ENCODE results near the gene ETV6.
A peak's percentile ranks its signal among the peaks of the same experiment; 100 is the strongest.
"Not testable (repeated sequence)": the region's sequence is repeated elsewhere in the genome, so short reads cannot be mapped to it uniquely, and the experiment has no call there.

Gene ETV6

GRCh38 chr12:11897923-11898322 is 248.4 kb downstream of the ETV6 start:
- no peak for DNase-seq

- no peak for DNase-seq
Observed at GRCh38 chr12:11901701-11902524, 252.4 kb downstream of the ETV6 start.

DNA sequence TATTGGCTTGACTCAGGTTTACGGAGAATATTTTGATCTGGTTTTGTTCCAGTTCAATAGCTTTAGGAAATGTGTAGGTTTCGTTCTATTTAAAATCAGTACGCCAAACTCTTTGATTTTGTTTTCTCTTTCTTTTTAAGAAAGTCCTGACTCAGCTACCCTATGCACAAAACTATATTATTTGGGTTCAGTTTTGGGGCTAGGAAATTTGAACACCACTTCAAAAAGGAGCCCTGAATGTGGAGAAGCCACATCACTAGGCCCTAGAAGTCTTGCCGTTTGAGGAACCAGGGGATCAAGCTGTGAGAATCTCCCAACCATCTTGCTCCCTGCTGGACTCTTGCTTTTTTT is 253.0 kb downstream of the ETV6 start:
- DNase-seq, result no peak

GRCh38 chr12:11904124-11904523 is 254.7 kb downstream of the ETV6 start:
- no peak for DNase-seq

DNA sequence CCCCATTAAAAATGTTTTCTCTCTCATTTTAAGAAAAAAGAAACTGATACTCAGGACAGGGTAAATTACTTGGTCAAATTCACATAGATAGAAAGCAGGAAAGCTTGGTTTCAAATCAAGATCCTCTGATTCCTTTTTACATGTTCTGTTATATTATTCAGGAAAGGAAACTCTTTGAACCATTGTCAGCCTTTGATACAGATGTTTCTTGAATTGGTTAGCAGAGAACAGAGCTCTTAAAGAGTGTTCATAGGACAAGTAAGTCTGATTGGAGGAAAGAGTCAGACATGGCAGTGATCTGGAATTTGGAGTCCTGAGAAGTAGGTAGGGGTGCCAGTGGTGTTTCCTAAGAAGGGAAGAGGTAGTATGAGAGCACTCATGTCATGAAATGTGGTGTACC is 256.1 kb downstream of the ETV6 start:
- DNase-seq, result no peak

DNA sequence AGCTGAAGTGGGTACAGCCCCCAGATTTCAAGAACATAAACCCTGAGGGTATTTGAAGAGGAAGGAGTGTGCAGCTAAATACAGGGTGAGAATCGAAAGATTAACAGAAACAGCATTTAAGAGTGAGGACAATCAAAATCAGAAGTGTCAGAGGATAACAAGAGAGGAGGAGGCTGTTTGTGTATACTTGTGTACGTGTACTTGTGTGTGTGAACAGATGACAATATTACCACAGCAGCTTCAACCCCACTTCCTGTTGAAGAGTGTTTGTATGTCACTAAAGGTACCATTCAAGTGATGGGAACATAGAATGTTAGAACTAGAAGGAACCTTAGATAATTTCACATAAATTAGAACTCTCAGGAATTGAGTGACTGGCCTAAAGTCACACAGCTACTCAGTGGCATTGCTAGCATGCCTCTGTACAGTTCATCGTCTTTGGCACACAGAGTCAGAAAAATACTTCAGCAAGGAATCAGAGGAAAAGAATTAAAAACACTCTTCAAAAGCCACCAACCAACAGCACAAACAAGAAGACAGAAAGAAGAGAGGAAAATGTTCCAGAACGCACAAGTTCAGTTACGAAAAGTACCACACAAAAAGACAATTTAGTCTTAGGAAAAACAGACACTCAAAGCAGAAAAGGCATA is 256.9 kb downstream of the ETV6 start:
- peak; percentile 75 for DNase-seq

DNA sequence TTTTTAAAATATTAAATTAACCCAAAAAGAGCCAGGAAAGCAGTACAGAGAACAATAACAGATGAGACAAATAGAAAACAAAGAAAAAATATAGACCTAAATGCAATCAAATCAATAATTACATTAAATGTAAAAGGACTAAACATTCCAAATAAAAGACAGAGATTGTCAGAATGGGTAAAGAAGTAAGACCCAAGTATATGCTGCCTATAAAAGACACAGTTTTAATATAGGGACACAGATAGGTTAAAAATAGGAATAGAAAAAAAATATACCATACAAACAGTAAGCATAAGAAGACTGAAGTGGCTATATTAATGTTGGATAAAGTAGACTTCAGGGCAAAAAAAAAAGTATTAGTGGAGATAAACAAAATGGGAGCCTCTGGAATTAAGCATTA is 258.2 kb downstream of the ETV6 start:
- no peak for DNase-seq

GRCh38 chr12:11909406-11909805 is 259.9 kb downstream of the ETV6 start:
- DNase-seq, result not testable (repeated sequence)

DNA sequence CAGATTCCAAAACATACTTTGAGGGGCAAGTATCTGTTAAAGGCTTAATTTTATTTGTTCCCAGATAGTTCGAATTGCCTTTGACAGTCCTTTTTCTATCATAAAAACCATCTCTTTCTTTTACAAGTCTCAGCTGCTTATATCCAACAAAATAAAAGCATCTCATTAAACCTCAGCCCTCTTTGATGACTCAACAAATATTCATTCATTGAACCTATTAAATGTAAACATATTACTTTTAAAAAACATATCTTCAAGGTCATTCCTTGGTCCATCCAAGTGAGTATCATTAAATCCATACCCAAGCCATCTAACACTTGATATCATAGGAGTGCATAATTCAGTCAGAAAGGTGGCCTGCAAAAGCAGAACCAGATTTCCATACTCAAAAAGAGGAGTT is 266.6 kb downstream of the ETV6 start:
- no peak for DNase-seq

GRCh38 chr12:11916771-11917170 is 267.3 kb downstream of the ETV6 start:
- DNase-seq, result no peak

DNA sequence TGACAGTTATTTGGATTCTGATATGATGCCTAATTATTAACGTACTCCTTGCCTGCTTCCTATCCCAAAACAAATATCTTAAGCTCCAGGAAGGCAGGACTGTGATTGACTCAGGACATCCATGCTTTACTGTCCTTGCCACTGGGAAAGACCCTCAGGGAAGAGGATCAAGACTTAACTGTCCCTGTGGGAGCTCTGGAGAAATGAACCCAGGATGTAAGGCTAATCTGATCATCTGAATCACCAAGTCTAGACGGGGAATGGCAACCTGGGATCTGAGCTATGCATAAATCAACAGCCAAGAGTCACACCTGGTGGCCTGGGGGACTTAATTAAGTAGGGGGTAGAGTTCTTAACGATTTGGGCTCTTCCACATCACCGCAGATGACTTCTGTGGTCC is 268.0 kb downstream of the ETV6 start:
- no peak for DNase-seq

DNA sequence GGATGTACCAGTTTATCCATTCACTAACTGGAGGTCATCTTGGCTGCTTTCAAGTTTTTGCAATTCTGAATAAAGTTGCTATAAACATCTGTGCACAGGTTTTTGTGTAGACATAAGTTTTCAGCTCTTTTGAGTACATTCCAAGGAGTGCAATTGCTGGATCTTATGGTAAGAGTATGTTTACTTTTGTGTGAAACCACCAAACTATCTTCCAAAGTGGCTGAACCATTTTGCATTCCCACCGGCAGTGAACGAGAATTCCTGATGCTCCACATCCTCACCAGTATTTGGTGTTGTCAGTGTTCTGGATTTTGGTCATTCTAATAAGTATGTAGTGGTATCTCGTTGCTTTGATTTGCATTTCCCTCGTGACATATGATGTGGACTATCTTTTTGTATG is 270.8 kb downstream of the ETV6 start:
- DNase-seq, result no peak

DNA sequence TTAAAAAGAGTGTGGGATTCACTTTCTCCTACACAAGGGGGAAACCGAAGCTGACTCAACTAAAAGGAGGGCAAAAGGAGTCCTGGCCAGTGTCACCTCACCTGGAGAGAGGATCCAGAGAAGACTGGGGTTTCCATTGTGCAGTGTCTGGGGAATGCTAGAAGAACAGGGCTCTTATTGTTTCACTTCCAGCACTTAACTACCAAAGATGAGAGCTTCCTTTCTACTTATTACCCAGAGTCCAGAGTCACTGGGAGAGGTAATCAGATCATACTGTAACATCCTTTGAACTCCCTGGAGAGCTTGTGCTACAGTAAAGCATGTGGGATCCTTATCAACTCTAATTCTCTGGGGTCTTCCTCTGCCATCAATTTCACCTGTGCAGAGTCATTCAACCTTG is 272.9 kb downstream of the ETV6 start:
- DNase-seq, result no peak

DNA sequence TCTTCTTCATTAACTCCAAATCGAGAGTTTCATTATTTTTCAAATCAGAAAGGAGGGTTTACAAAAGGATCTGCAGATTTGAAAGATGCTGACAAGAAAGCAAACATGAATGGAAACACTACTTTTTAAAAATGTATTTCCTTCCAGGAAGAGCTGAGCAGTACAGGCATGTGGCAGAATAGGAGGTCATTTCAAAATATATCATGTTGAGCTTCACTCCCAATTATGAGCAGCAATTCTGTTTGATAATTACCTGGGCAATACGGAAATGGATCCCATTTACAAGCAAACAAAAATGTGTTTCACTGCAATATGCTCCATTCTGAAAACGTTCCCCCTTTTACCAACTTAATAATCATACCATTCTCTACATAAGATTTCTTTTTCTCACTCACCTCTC is 273.6 kb downstream of the ETV6 start:
- DNase-seq, result no peak

- DNase-seq, result no peak
Observed at GRCh38 chr12:11927286-11927935, 277.9 kb downstream of the ETV6 start.

DNA sequence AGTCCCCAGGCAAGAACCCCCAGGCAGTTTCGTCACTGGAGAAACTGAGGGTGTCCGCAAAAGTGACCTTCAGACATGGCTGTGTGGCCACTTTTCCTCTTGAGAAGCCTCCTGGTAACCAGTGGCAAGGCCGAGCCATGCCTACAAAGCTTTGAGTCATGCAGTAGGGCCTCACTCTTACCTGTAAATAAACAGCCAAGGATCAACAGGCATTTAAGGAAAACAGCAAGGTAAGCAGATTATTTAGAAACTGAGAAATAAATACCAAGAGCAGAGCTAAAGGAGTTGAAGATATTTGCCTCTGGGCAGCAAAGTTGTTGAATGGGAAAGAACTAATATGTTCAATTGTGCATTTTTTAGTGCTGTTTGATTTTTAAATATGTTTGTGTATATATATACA is 280.2 kb downstream of the ETV6 start:
- no peak for DNase-seq

DNA sequence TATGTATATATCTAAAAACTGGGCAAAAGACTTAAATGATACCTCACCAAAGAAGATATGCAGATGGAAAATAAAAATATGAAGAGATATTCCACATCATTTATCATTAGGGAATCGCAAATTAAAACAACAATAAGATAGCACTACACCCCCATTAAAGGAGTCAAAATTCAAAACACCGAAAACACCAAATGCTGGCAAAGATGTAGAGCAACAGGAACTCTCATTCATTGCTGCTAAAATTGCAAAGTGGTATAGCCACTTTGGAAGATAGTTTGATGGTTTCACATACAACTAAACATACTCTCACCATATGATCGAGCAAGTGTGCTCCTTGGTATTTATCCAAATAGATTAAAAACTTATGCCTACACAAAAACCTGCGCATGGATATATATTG is 289.7 kb downstream of the ETV6 start:
- no peak for DNase-seq

DNA sequence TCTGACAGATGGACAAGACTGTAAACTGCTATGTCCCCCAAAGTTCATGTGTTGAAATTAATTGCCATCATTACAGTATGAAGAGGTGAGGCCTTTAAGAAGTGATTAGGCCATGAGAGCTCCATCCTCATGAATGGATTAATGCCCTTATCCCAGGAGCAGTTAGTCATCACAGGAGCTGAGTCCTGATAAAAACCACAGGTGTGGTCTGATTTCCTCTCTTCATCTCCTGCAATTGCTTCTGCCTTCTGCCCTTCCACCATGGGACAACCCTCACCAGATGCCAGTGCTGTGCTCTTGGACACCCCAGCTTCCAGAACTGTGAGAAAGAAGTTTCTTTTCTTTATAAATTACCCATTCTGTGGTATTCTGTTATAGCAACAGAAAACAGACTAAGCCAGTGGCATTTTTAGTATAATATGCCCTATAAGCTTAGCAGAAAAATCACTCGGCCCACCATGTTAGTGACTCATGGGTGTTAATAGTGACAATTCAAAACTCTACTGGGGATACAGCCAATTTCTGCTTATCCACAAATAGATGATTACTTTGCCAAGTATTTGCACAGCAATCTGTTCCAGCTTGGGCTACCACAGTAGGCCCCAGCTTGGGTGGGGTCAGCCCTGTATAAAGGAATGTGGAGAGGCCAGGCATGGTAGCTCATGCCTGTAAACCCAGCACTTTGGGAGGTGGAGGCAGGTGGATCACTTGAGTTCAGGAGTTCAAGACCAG is 292.3 kb downstream of the ETV6 start:
- DNase-seq, result peak; percentile 79

GRCh38 chr12:11943919-11944700 is 294.6 kb downstream of the ETV6 start:
- no peak for DNase-seq
